ENCODE data around the gene SDC3. TPM values are rescaled to one million over a fixed set of nuclear protein-coding genes. Genes with fewer than 3 reads are reported as not detected.

SDC3 gene
- total and polyA plus RNA-seq, 2 of the 8 experiments (the other 6 are each of a cell fraction or from before 2014, with no cell fraction given), result 7.0 to 27.0 TPM

GRCh38 chr1:30955448-30956015 lies 47.0 kb upstream of the SDC3 start (continued):
- TF ChIP-seq CHD7 (IDR thresholded peaks at IDR 0.05; ENCODE audit: insufficient replicate concordance, low read length), result no peak
- TF ChIP-seq BACH1 (IDR thresholded peaks at IDR 0.05; ENCODE audit: low read length), result no peak
